ENCODE measurements around the gene UGP2. TPM values are rescaled to one million over a fixed set of nuclear protein-coding genes. Genes with fewer than 3 reads are reported as not detected.

The UGP2 gene
- total and polyA plus RNA-seq, 2 donors (not counting 1 experiment from before 2014, with no cell fraction given): 19.1 to 68.8 TPM

- no peak overlapping the region for H3K9ac ChIP-seq (ENCODE audit: low read length)
- H3K27me3 ChIP-seq (replicated peaks in 1 of 4; ENCODE audit: control extremely low read depth in 1 of 4, control insufficient read depth in 3 of 4, insufficient read depth in 4 of 4, low read length in 3 of 4): no peaks in the 10 kb centered on the region
- peaks cover 3% of the 10 kb centered on the region for H3K79me2 ChIP-seq (ENCODE audit: control insufficient read depth, insufficient read depth, low read length)
- ATAC-seq (ENCODE audit: low read depth) (no peak), DNase-seq (no peak)
- CTCF ChIA-PET: interaction anchor here (1.0 kb wide), 1 partner anchor 28 kb away, joined by 3 read pairs; no protein-coding TSS in a partner anchor
- no peaks in the 10 kb centered on the region for H4K20me1 ChIP-seq (ENCODE audit: control insufficient read depth, insufficient read depth, low read length, poor library complexity, severe bottlenecking)
- intact Hi-C loops (cut with micrococcal nuclease): no loop called here
- H3K27ac ChIP-seq (ENCODE audit: low read length in 2 of 2): no peak overlapping the region
- no peak overlapping the region for H3K4me2 ChIP-seq (replicated peaks; ENCODE audit: low read depth, low read length, poor library complexity, severe bottlenecking)
- TF ChIP-seq EZH2 (IDR thresholded peaks at IDR 0.05; ENCODE audit: borderline replicate concordance, insufficient read depth, low read depth, low read length, poor library complexity, severe bottlenecking): no peak
- no peak for TF ChIP-seq CTCF (IDR thresholded peaks at IDR 0.05)
- Mint-ChIP-seq H3K27ac (no peak overlapping the region), H3K4me3 (no peak overlapping the region), H3K9me3 (ENCODE audit: insufficient read depth) (no peaks in the 10 kb centered on the region), H3K4me1 (no peaks in the 10 kb centered on the region), H3K27me3 (no peaks in the 10 kb centered on the region)
- POLR2A ChIA-PET: no interaction called here
- no peak overlapping the region for H2AFZ ChIP-seq (ENCODE audit: insufficient read depth, low read depth, low read length, poor library complexity, severe bottlenecking)
- no peak overlapping the region for H3K4me3 ChIP-seq (ENCODE audit: control extremely low read depth in 1 of 5, extremely low read depth in 1 of 5, insufficient read depth in 1 of 5, low read depth in 2 of 5, low read length in 4 of 5)
- H3K9me3 ChIP-seq (ENCODE audit: control extremely low read depth in 1 of 3, control insufficient read depth in 2 of 3, insufficient read depth in 1 of 3, low read length in 2 of 3): no peaks in the 10 kb centered on the region
- no peaks in the 10 kb centered on the region for H3K4me1 ChIP-seq (ENCODE audit: control insufficient read depth in 2 of 2, insufficient read depth in 2 of 2, low read length in 2 of 2)
- WGBS (ENCODE audit: insufficient coverage): no CpG with 5 or more reads among the region's 3 CpGs
- H3K36me3 ChIP-seq (replicated peaks in 1 of 2; ENCODE audit: control extremely low read depth in 1 of 2, control insufficient read depth in 1 of 2, extremely low read depth in 1 of 2, insufficient read depth in 2 of 2, low read length in 1 of 2): peaks cover 15 to 67% of the 10 kb centered on the region in 2 experiments
Measured at GRCh38 chr2:63882395-63883105, 40.9 kb downstream of the UGP2 start.

GRCh38 chr2:63886445-63886844, 44.7 kb downstream of the UGP2 start:
- H3K4me2 ChIP-seq (replicated peaks; ENCODE audit: low read depth, low read length, poor library complexity, severe bottlenecking): no peak overlapping the region
- no peaks in the 10 kb centered on the region for H3K4me1 ChIP-seq (ENCODE audit: control insufficient read depth in 2 of 2, insufficient read depth in 2 of 2, low read length in 2 of 2)
- POLR2A ChIA-PET: no interaction called here
- H3K9me3 Mint-ChIP-seq (ENCODE audit: insufficient read depth): no peaks in the 10 kb centered on the region
- no peak overlapping the region for H3K27ac Mint-ChIP-seq
- no peaks in the 10 kb centered on the region for H4K20me1 ChIP-seq (ENCODE audit: control insufficient read depth, insufficient read depth, low read length, poor library complexity, severe bottlenecking)
- DNase-seq: no peak
- WGBS (ENCODE audit: insufficient coverage): 100% methylated on average over 1 of the region's 2 CpGs
- no peak overlapping the region for H3K4me3 ChIP-seq (ENCODE audit: control extremely low read depth in 1 of 5, extremely low read depth in 1 of 5, insufficient read depth in 1 of 5, low read depth in 2 of 5, low read length in 4 of 5)
- no peaks in the 10 kb centered on the region for H3K79me2 ChIP-seq (ENCODE audit: control insufficient read depth, insufficient read depth, low read length)
- H3K27ac ChIP-seq (ENCODE audit: low read length in 2 of 2): no peak overlapping the region
- H3K4me3 Mint-ChIP-seq: no peak overlapping the region
- H3K4me1 Mint-ChIP-seq: no peaks in the 10 kb centered on the region
- no peaks in the 10 kb centered on the region for H3K9me3 ChIP-seq (ENCODE audit: control extremely low read depth in 1 of 3, control insufficient read depth in 2 of 3, insufficient read depth in 1 of 3, low read length in 2 of 3)
- H3K27me3 ChIP-seq (replicated peaks in 1 of 4; ENCODE audit: control extremely low read depth in 1 of 4, control insufficient read depth in 3 of 4, insufficient read depth in 4 of 4, low read length in 3 of 4): no peaks in the 10 kb centered on the region
- H2AFZ ChIP-seq (ENCODE audit: insufficient read depth, low read depth, low read length, poor library complexity, severe bottlenecking): no peak overlapping the region
- no peaks in the 10 kb centered on the region for H3K27me3 Mint-ChIP-seq
- no peak overlapping the region for H3K9ac ChIP-seq (ENCODE audit: low read length)
- CTCF ChIA-PET: no interaction called here
- TF ChIP-seq CTCF (IDR thresholded peaks at IDR 0.05): no peak
- no peak for TF ChIP-seq EZH2 (IDR thresholded peaks at IDR 0.05; ENCODE audit: borderline replicate concordance, insufficient read depth, low read depth, low read length, poor library complexity, severe bottlenecking)
- intact Hi-C loops (cut with micrococcal nuclease): no loop called here
- H3K36me3 ChIP-seq (replicated peaks in 1 of 2; ENCODE audit: control extremely low read depth in 1 of 2, control insufficient read depth in 1 of 2, extremely low read depth in 1 of 2, insufficient read depth in 2 of 2, low read length in 1 of 2): peaks cover 28 to 89% of the 10 kb centered on the region in 2 experiments
- ATAC-seq (ENCODE audit: low read depth): no peak

Measured in B cell (primary cell).